Hepatocyte (in vitro differentiated cells): ENCODE results near the gene TMEM150A. TPM values are rescaled to one million over a fixed set of nuclear protein-coding genes. Genes with fewer than 3 reads are reported as not detected.
A peak's percentile ranks its signal among the peaks of the same experiment; 100 is the strongest.

Source experiments
- DNase-seq: peaks from one replicate; pipeline ENCODE4 v3.0.0-alpha.2; 2016; ENCODE audit warnings: low spot score
- H2AFZ ChIP-seq: fragments of 200-600 bp; sonication (generic); 2 replicates; pipeline ENCODE4 v1.6.0; 2016; ENCODE audit warnings: antibody characterized with exemption, mild to moderate bottlenecking
- H3K27ac ChIP-seq: fragments of 200-600 bp; sonication (generic); 2 replicates; pipeline ENCODE4 v1.5.1; 2016; ENCODE audit warnings: mild to moderate bottlenecking
- H3K27me3 ChIP-seq: fragments of 200-600 bp; sonication (generic); 2 replicates; pipeline ENCODE4 v1.6.1; 2016
- H3K36me3 ChIP-seq: fragments of 200-600 bp; sonication (generic); replicated peaks from 2 replicates; pipeline ENCODE4 v1.5.1; 2016; ENCODE audit warnings: low read depth; ENCODE audit not compliant: insufficient read depth
- H3K4me1 ChIP-seq: fragments of 200-600 bp; sonication (generic); 2 replicates; pipeline ENCODE4 v1.5.1; 2016; ENCODE audit warnings: mild to moderate bottlenecking, moderate library complexity; ENCODE audit not compliant: insufficient read depth
- H3K4me2 ChIP-seq: fragments of 200-600 bp; sonication (generic); 2 replicates; pipeline ENCODE4 v1.6.0; 2016
- H3K4me3 ChIP-seq: fragments of 200-600 bp; sonication (generic); 2 replicates; pipeline ENCODE4 v1.5.1; 2016; ENCODE audit warnings: mild to moderate bottlenecking
- H3K79me2 ChIP-seq: fragments of 200-600 bp; sonication (generic); 2 replicates; pipeline ENCODE4 v1.6.0; 2017; ENCODE audit warnings: mild to moderate bottlenecking
- H3K9me2 ChIP-seq: fragments of 200-600 bp; sonication (generic); replicated peaks from 2 replicates; pipeline ENCODE4 v1.6.0; 2017; ENCODE audit warnings: mild to moderate bottlenecking; ENCODE audit not compliant: insufficient read depth
- H3K9me3 ChIP-seq: fragments of 200-600 bp; sonication (generic); 2 replicates; pipeline ENCODE4 v1.5.1; 2016; ENCODE audit warnings: low read depth, mild to moderate bottlenecking
- H4K20me1 ChIP-seq: fragments of 200-600 bp; sonication (generic); 2 replicates; pipeline ENCODE4 v1.6.0; 2016; ENCODE audit warnings: mild to moderate bottlenecking; ENCODE audit not compliant: insufficient read depth, poor library complexity, severe bottlenecking
- CTCF ChIP-seq: fragments of 200-600 bp; sonication (generic); IDR thresholded peaks from 2 replicates; pipeline ENCODE4 v1.5.1; 2016; ENCODE audit warnings: antibody characterized with exemption, mild to moderate bottlenecking; ENCODE audit not compliant: poor library complexity
- EZH2 ChIP-seq: fragments of 200-600 bp; sonication (generic); IDR thresholded peaks from 2 replicates; pipeline ENCODE4 v1.6.1; 2016; ENCODE audit warnings: antibody characterized with exemption, mild to moderate bottlenecking, borderline replicate concordance
- EZH2phosphoT487 ChIP-seq: fragments of 200-600 bp; sonication (generic); IDR thresholded peaks from one replicate; pipeline ENCODE4 v1.6.1; 2018; ENCODE audit warnings: antibody characterized with exemption, mild to moderate bottlenecking, low read depth, moderate library complexity; ENCODE audit not compliant: unreplicated experiment, severe bottlenecking
- WGBS: methylation state at CpG from one replicate; pipeline ENCODE4 v1.1.6; 2016; ENCODE audit warnings: low lambda C conversion rate; ENCODE audit errors: missing lambda C conversion rate; 5-methylcytosine and 5-hydroxymethylcytosine counted together
- polyA plus RNA-seq: library from polyadenylated mRNA; unstranded; fragments of >200 nt; fragmentation: Nextera tagmentation; extraction: Ambion mirVana; gene quantifications from 2 replicates; pipeline ENCODE4 v1.2.1, GENCODE V29; 2016
- total RNA-seq: library from RNA; depleted of rRNA; stranded (reverse); fragments of >200 nt; gene quantifications from 2 replicates; pipeline ENCODE4 v1.2.3, GENCODE V29; 2014

The TMEM150A gene
- total and polyA plus RNA-seq, 2 experiments from 2014 or later, result 25.7 to 67.9 TPM

DNA sequence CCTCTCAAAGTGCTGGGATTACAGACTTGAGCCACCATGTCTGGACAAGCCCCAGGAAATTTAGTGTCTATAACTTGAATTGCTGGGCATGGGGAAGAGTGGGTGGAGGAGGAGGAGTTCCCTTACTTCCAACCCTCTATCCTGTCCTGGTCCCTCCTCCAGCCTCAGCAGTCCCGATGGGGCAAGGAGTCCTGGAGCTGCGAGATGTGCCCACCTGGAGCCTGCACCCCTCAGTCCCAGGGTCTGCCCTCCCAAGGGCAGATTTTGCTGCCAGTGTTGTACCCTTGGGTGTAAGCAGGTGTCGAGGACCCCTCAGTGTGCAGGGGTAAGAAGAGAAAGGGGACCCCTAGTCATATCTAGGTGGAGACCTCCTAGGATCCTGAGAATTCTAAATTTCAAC is 22.3 kb downstream of the TMEM150A start:
- TF ChIP-seq EZH2, result no peak
- TF ChIP-seq EZH2phosphoT487, result no peak
- no peak for TF ChIP-seq CTCF
- H3K79me2 ChIP-seq, result peaks cover 24% of the 10 kb centered on the region
- H3K4me2 ChIP-seq, result peak overlapping the region; percentile 92
- no peak overlapping the region for H2AFZ ChIP-seq
- H3K9me3 ChIP-seq, result no peaks in the 10 kb centered on the region
- H3K36me3 ChIP-seq, result no peaks in the 10 kb centered on the region
- no peaks in the 10 kb centered on the region for H4K20me1 ChIP-seq
- no peak for DNase-seq
- H3K4me3 ChIP-seq, result no peak overlapping the region
- no peaks in the 10 kb centered on the region for H3K27me3 ChIP-seq
- H3K4me1 ChIP-seq, result peaks cover 43% of the 10 kb centered on the region
- WGBS, result 89% methylated on average over 3 of the region's 3 CpGs
- H3K27ac ChIP-seq, result no peak overlapping the region
- no peaks in the 10 kb centered on the region for H3K9me2 ChIP-seq

DNA sequence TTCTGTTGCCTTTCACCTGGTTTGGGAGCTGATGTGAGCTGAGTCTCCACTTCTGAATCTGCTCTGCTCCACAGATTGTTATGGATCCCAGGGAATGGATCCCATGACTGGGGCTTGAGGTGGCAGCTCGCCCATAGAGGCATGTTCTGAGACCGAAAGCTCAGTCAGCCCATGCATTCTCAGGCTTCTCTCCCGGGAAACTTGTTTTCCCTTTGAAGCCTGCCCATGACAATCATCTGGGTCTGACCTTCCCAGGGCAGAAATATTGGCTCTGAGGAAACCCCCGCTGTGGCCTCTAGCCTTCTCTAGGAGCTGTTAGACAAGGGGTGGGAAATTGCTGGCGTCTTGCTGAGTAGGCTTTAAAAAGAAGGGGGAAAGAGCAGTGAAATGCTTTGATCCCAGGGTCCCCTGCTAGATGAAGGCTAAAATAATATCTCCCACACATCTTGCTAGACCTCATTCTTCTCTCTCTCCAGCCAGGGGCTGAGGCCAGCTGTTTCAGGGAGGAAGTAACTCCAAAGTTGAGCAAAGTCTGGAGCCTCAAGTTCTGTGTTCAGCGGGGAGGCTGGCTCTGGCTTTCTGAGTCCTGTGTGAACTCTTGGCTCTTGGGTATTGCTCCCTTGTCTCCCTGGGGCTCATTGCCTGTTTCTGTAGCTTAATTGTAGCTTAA is 23.1 kb downstream of the TMEM150A start:
- Histone ChIP-seq H3K4me3 (peak overlapping the region; percentile 5), H3K4me1 (peaks cover 38% of the 10 kb centered on the region)
- WGBS, result 51% methylated on average over 6 of the region's 6 CpGs

GRCh38 chr2:85578243-85579180 is 24.0 kb downstream of the TMEM150A start:
- Histone ChIP-seq H2AFZ (peak overlapping the region; percentile 70), H3K9me3 (no peaks in the 10 kb centered on the region), H3K27me3 (no peaks in the 10 kb centered on the region), H3K9me2 (no peaks in the 10 kb centered on the region), H3K27ac (peak overlapping the region; percentile 94), H3K36me3 (no peaks in the 10 kb centered on the region), H3K4me3 (peak overlapping the region; percentile 65), H3K79me2 (peaks cover 24% of the 10 kb centered on the region), H3K4me1 (peaks cover 32% of the 10 kb centered on the region), H3K4me2 (peak overlapping the region; percentile 92), H4K20me1 (no peaks in the 10 kb centered on the region)
- 43% methylated on average over 19 of the region's 19 CpGs for WGBS
- TF ChIP-seq EZH2 (no peak), CTCF (no peak), EZH2phosphoT487 (no peak)
- DNase-seq, result no peak

More for the DNA sequence above, 23.1 kb downstream of the TMEM150A start:
- Histone ChIP-seq H3K9me2 (no peaks in the 10 kb centered on the region), H3K27me3 (no peaks in the 10 kb centered on the region), H3K9me3 (no peaks in the 10 kb centered on the region), H2AFZ (peak overlapping the region; percentile 25), H3K36me3 (no peaks in the 10 kb centered on the region), H3K27ac (peak overlapping the region; percentile 94), H4K20me1 (no peaks in the 10 kb centered on the region), H3K79me2 (peaks cover 24% of the 10 kb centered on the region), H3K4me2 (peak overlapping the region; percentile 92)
- TF ChIP-seq CTCF (no peak), EZH2phosphoT487 (no peak), EZH2 (no peak)
- DNase-seq, result no peak
